CD4-positive, alpha-beta T cell treated with Interleukin-12 subunit alpha and Interleukin-12 subunit beta, for 1 hour (primary cell): ENCODE data around the gene PCDH15.

Experiments
- DNase-seq: peaks from one replicate; pipeline ENCODE4 v3.0.0-alpha.2; 2020

PCDH15 gene

DNA sequence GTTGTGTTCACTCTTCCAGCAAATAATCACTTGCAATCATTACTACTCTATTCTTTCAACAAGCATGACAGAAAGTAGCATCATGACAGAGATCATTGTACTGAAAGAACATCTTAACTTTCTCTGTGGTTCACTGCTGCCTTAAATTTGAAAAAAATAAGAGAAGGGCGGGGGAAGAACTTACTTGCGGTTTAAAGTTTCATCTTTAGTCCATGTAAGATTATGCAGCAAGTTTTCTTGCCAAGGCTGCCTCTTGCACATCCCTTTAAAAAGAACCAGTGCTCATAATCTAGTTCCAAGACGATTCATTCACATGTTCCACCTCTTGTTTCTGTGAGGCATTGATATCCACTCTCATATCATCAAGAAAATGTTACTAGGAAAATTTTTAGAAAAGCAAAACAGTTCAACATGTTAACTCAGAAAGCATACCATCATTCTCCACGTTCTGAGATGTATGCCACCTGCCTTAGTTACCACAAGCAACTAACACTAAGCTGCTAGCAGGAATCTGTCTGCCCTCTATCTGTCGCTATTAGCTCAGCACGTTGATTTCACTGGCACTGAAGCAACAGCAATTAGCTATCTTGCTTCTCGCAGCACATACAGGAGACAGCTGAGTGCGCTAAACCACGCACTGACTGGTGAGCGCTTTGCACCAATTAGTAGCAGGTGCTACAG lies at the start of gene PCDH15:
PCDH15 (minus strand) TSS at position 491 of the 681 bp plus-strand sequence. CDS start 136,969 bp downstream, outside the sequence.
- no peak for DNase-seq

DNA sequence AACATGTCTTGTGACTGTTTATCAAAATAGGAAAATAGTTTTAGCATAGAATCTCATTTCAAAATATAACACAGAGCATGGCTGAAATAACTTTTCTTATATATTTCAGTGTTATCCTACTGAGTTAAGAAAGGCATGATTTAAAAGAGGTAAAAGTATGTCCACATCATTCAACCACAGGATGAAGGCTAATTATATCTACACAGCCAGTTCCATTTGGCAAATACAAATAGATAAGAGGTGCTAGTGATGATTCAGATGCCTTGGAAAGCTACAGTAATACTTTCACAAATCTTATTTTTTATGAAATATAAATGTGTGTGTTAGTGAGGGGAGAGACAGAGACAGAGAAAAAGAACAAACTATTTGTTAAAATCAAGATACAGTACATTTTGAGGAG lies 42.9 kb upstream of the PCDH15 start:
- no peak for DNase-seq

DNA sequence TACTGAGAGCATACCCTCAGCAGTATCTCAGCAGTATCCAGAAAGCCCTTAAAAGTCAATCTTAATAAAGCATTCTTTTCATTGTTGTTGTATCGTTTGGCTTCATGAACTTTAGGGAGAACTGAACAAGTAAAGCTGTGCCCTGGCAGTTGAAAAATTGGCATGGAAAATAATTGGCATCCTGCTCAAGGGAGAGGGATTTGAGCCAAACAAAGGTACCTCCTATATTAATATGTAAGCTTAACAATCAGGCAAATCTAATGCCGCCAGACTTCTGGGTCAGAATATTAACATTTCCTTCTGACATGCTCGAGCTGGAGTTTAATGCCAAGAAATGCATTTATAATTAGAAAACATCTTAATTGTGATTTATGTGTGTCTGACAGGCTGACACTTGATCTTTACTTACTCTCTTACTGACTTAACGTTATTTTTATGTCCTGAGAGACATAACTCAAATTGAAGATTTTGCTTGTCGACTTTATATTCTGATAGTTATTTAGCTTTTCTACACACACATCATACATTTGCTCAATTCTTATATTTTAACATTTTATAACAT lies 42.1 kb upstream of the PCDH15 start:
- no peak for DNase-seq

DNA sequence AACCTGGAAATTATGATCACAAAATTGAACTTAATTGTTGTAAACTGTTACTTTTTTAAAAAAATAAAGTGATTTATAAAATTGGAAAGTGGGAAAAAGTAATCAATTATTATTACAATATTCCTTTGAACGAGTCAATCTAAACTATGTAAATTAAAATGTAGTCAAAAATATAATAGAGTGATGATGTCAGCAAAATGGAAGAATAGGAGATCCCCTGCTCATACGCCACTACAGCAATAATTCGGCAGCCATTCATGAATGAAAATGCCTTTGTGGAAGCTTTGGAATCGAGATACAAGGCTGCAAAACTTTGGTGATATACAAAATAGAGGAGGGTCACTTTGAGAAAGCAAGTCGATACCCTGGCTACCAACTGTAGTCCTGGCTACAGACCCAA lies 36.4 kb upstream of the PCDH15 start:
- no peak for DNase-seq

DNA sequence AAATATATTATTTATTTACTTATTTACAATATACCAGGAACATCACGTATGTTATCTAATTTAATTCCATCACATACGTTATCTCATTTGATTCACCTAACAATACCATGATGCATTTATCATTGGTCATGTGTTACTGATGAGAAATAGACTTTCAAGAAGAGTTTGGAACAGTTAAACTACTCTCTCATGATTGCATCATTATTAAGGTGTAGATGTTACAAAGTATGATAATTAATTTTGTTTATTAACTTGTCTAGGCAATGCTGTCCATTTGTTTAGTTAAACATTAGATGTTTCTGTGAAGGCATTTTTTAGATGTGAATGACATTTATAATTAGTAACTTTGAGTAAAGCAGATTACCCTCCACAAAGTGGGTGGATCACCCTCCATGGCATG lies 32.0 kb upstream of the PCDH15 start:
- no peak for DNase-seq

DNA sequence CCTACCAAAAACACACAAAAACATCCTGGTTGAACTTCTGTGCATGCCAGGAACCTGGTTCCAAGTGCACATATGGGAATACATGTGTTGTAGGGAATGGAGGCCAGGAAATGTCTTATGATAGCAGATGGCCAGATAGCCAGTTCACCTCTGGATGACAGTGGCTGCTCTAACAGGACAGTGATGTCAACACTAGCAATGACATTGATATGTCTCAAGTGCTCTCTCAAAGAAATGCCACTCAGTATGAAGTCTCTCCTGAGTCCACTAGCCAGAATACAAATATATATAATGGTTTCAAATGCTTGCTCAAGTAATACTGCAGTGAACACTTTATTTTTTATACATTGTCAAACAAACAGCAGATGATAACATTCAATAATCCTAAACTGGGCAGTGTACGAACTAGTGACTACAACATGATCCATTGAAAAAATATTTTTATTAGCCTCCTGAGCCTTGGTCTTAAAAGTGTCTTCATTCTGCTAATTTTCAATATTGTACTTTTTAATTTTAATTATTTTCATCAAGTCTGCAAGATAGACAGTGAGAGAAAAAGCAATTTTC lies 26.0 kb upstream of the PCDH15 start:
- DNase-seq = no peak

DNA sequence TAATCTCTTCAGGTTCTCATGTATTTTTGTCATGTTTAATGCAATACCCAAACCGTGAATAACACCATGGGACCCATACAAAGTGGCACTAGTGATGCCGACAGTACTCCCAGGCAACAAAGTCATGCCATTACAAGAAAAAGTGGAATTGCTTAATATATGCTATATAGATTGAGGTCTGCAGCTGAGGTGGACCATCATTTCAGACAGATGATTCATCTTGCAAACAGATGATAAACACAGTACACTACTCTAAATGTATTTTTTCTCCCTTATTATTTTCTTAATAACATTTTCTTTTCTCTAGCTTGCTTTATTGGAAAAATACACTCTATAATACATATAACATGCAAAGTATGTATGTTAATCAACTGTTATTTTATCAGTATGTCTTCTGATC lies 14.6 kb upstream of the PCDH15 start:
- DNase-seq = no peak

DNA sequence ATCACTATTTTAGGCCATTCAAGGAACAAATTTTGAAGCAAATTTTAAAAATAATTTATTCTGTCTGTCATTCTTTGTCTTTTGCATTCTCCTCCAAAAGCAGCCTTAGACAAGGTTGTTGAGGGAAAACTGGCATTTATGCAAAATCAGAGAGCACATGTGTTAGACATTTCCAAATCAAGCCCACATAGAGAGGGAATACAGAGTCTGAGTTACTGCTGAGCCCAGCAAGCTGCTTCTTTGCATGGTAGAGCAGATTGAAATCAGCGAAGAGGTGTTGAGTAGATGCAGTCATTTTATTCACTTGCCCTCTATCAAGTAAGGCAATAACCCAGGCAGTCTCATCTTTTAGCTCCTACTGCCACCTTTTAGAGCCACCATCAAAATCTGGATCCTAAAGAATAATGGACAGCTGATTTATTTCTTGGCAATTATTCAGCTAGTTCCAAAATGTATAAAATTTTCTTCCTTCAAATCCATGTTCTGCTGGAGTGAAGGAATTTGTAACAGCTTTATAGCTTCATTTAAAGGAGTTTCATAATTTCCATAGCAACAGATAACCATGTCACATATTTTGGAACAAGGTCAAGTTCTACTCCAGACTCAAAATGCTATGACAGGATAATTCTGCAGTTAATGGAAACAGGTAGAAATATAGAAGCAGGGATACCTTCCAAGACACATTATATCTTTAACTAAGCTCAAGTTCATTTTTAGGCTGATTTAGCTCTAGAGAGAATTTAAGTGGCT lies 7.3 kb upstream of the PCDH15 start:
- DNase-seq = no peak

DNA sequence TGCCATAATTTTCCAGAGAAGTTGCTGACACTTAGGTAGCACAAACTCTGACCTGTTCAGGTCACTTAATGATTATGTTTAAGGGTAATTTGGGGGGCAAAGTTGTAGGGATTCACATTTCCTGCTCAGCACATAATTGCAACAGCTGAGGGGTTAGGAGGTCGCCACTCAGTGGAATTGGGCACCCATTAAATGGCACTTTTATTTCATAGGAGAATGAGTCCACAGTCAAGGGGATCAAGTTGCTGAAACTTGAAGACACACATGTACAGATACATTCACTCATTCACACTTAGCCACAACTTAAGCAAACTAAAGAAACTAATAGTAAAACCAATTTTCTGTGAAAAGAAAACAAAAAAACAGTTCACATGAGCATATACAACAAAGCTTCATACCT lies 1.5 kb downstream of the PCDH15 start:
- DNase-seq = no peak

DNA sequence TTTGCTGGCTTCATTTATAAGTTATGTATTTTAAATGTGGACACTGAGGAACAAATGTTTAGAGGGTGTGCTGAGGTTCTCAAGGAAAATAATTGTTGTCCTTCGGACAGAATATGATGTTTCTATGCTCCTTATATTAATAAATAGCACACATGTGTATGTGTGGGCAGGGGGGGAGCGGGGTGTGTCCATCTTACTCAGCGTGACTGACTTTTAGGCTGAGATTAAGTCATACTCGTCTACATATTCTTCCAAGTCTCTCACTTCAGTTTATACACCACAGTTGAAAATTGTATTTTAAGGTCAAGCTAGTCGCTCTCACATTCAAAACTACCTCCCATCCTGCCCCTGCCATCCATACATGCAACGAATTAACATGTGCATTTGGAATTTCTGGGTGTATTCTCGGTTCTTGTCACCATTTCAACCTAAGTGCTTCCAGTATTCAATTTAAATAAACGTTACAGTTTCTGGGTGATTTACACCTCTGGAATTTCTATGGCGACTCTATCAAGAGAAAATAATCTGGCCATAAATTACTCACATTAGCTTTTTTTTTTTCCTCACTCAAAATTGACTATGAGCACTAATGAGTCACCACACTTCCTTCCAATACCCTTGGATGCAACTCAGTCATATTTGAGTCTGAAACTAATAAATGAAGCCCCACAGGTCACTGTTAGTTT lies 3.3 kb downstream of the PCDH15 start:
- no peak for DNase-seq

DNA sequence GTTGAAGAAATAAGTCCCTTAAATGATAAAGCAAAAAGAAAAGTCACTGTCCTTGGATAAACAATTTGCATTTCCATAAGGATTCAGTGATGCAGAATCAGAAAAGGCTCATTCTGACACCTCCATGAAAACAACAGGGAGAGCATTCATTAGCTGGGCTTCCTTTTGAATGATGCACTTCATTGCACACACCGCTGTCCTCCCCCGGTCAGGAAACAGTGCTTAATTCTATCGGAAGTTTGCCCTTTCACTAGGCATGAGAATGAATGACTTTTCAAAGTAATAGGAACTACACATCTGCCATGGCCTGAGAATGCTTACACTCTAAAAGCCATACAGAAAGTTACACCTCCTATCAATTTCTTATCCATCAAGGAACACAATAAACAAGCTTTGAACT lies 4.2 kb downstream of the PCDH15 start:
- DNase-seq = no peak

DNA sequence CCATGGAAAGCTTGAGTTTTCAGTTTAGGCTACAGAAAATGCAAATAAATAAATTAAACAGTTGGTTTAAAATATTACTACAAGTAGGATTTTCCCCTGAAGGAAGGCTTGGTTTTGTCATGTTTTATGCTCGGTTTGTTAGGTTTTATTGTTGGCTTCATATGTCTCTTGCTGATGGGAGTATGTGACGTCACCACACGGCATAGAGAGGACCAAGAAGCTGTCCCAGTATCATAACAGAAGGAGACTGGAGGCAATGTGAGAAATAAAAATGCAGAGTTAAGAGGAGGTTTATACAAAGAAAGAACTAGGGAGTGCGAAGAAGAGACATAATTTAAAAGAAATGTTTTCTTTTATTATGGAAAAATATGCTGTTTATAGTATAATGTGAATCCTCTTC lies 24.4 kb downstream of the PCDH15 start:
- no peak for DNase-seq

DNA sequence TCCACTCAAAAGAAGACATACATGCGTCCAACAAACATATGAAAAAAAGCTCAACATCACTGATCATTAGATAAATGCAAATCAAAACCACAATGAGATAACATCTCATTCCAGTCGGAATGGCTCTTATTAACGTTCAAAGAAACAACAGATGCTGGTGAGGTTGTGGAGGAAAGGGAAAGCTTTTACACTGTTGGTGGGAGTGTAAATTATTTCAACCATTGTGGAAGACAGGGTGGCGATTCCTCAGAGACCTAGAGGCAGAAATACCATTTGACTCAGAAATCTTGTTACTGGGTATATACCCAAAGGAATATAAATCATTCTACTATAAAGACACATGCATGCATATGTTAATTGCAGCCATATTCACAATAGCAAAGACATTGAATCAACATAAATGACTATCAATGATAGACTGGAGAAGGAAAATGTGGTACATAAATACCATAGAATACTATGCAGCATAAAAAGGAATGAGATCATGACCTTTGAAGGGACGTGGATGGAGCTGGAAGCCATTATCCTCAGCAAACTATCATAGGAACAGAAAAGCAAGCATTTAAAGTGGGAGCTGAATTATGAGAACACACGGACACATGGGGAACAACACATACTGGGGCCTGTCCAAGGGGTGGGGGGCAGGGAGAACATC lies 28.4 kb downstream of the PCDH15 start:
- DNase-seq = no peak

DNA sequence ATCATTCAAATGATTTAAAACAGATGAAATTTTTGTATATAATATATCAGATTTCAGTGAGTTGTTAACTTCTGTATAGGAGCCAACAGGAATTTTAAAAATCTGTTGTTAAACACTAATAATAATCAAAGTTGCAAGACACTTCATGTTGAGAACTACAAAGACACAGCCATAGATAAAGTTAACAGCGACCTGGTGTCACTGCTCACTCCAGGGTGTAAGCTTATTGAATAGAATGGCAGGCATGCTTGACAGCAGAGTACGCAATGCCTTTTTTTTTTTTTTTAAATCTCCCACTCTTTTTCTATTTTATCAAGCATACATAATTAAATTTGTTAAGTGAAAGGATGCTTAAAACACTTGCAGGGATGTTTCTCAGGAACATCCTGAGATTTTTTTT lies 32.0 kb downstream of the PCDH15 start:
- DNase-seq = no peak

DNA sequence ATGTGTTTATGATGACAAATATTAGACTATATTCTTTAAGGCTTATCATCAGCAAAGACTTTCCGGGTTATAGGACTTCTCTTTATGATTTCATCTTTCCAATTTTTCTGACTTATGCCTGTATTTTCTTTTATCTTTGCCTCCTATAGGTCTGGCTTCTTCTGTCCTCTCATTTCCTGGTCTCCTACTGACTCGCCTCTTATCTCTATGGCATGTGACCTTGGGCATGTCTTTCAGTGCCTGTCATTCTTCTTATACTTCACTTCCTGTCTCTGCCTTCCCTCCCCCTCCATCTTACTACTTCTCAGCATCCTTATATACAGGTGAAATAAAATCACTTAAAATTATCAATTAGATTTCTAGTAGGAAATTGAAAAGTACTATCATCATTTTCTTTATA lies 42.2 kb downstream of the PCDH15 start:
- DNase-seq = no peak

DNA sequence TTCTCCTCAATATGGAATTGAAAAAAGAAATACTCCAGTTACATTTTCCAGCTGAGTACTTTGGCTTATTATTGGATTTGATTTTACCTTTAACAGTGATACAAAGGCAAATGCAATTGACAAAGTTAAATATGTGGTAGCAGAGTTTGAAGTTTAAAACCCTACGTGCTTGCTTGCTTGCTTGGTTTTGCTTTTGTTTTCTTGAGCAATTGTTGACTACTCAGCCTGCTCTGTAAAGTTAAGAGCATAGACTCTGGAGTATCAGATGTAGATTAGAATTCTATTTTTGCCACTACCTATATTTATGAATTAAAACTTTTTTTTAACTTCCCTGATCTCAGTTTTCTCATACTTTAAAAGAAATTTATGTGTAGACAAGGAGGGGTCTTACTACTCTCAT lies 51.4 kb downstream of the PCDH15 start:
- DNase-seq = no peak

DNA sequence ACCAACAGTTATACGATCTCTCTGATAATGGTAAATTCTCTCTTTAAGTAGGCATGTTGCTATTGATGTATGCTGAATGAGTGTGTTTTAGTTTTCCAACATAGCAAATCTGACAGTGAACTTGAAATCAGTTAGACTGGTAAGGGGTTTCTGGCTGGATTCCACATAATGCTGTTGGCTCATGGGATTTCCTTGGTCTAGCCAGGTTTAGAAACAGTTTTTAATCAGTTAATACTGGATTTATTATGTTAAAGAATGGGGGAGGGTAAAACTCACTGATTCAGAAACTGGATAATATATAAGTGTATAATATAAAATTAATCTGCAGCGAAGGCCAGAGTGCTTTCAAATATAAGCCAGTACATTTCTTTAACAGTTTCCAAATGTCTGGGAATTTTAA lies 55.6 kb downstream of the PCDH15 start:
- DNase-seq = no peak

DNA sequence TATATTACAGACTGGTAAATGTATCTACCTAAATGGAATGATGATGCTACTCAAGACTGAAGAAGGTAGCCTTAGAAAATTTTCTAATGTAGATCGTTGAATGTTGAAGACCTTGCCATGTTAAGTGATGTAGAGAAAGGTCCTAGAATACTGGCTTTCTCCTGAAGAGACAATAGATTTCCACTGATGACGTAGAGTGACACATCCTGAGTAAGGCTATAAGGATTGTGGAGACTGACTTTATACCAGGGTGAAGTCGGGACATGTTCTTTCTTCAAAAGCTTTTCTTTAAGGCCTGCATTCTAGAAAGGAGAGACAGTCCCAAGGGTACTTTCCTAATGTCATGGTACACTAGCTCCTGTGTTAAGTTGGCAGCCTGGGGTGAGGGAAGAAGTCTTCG lies 58.6 kb downstream of the PCDH15 start:
- DNase-seq = no peak

DNA sequence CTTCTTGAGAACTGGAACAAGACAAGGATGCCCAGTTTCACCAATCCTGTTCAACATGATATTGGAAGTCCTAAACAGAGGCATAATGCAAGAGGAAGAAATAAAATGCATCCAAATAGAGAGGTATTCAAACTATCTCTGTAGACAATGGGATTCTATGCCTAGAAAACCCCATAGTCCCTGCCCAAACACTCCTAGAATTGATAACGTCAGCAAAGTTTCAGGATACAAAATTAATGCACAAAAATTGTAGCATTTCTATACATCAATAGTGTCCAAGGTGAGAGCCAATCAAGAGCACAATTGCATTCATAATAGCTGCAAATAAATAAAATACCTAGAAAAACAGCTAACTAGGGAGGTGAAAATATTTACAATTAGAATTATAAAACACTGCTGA lies 72.5 kb downstream of the PCDH15 start:
- DNase-seq = no peak

DNA sequence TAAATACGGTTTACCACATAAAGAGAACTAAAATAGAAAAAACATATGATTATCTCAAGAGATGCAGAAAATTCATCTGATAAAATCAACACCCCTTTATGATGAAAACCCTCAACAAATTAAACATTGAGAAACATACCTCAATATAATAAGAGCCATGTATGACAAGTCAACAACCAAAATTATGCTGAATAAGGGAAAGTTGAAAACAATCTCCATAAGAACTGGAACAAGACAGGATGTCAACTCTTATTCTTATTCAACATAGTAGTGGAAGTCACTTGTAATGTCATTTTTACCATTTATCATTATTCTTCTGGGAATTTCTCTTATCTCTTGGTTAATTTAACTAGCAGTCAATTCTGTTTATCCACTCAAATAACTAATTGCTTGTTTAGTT lies 79.0 kb downstream of the PCDH15 start:
- DNase-seq = no peak

DNA sequence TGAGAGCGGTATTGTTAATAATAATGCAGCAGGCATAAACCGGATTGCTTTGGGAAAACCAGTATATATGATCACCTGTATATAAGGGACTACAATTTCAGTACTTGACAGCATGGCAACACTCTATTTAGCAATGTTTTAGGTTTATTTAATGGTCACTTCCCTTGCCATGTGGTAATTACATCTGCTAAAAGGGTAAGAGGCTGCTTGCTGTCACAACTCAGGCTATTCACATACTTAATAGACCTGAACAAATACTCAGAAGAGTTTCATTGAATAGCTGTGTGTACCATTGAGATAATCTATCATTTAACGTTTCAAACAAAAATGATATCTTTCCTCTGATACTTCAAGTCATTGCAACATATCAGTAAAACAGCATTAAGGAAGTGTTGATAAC lies 90.1 kb downstream of the PCDH15 start:
- no peak for DNase-seq

DNA sequence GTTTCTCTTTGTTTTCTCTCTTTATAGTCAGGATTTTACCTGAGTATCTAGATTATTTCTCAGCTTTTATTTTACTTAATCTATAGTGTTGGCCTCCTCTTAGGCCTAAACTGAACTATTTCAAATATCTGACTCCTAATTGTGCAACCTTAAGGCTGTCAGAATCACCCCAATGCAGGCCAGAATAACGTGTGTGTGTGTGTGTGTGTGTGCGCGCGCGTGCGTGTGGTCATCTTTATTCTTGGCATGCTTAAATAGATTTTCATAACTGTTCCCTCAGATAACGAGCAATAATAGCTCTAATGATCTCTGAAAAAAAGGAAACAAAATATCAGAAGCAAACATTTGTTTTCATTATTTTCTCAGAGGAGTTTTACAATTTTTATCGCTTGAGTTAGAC lies 92.4 kb downstream of the PCDH15 start:
- no peak for DNase-seq

DNA sequence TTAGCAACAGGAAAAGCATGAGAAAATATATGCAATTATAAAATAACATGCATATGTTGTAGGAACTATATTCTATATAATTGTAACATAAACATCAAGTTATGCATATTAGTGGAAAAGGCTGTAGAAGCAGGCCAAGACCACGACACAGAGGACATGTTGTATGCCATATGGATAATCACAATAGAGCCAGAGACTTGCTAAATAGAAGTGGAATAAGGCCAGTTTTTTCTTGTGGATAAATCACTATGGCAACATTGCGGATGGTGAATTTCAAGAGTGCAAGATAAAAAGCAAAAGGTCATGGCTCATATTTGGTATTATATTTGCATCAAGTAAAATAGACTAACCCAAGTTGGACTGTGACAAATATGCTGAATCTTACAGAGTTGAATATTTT lies 93.0 kb downstream of the PCDH15 start:
- DNase-seq = no peak
